ENCODE results near the gene ACADSB.

ACADSB gene

GRCh38 chr10:122988501-122988900, 20.3 kb upstream of the ACADSB start:
- H3K4me1 ChIP-seq (ENCODE audit: control insufficient read depth, insufficient read depth, low read length) = no peaks in the 10 kb centered on the region
- H3K9me3 ChIP-seq (ENCODE audit: control insufficient read depth, insufficient read depth, low read length) = no peaks in the 10 kb centered on the region
- no peak overlapping the region for H3K9ac ChIP-seq (ENCODE audit: low read depth, low read length)
- no peaks in the 10 kb centered on the region for H3K27me3 ChIP-seq (ENCODE audit: control insufficient read depth, insufficient read depth, low read length)
- no peak overlapping the region for H3K4me3 ChIP-seq (ENCODE audit: low read depth, low read length)
- H3K36me3 ChIP-seq (ENCODE audit: control insufficient read depth, insufficient read depth, low read length) = no peaks in the 10 kb centered on the region

GRCh38 chr10:122990278-122990677, 18.5 kb upstream of the ACADSB start:
- no peaks in the 10 kb centered on the region for H3K27me3 ChIP-seq (ENCODE audit: control insufficient read depth, insufficient read depth, low read length)
- H3K4me1 ChIP-seq (ENCODE audit: control insufficient read depth, insufficient read depth, low read length) = no peaks in the 10 kb centered on the region
- H3K4me3 ChIP-seq (ENCODE audit: low read depth, low read length) = no peak overlapping the region
- no peaks in the 10 kb centered on the region for H3K9me3 ChIP-seq (ENCODE audit: control insufficient read depth, insufficient read depth, low read length)
- H3K36me3 ChIP-seq (ENCODE audit: control insufficient read depth, insufficient read depth, low read length) = no peaks in the 10 kb centered on the region
- H3K9ac ChIP-seq (ENCODE audit: low read depth, low read length) = no peak overlapping the region

- no peaks in the 10 kb centered on the region for H3K36me3 ChIP-seq (ENCODE audit: control insufficient read depth, insufficient read depth, low read length)
- H3K4me3 ChIP-seq (ENCODE audit: low read depth, low read length) = no peak overlapping the region
- no peaks in the 10 kb centered on the region for H3K27me3 ChIP-seq (ENCODE audit: control insufficient read depth, insufficient read depth, low read length)
- no peaks in the 10 kb centered on the region for H3K4me1 ChIP-seq (ENCODE audit: control insufficient read depth, insufficient read depth, low read length)
- no peaks in the 10 kb centered on the region for H3K9me3 ChIP-seq (ENCODE audit: control insufficient read depth, insufficient read depth, low read length)
- no peak overlapping the region for H3K9ac ChIP-seq (ENCODE audit: low read depth, low read length)
Observed at GRCh38 chr10:122992031-122992585, 16.7 kb upstream of the ACADSB start.

- Histone ChIP-seq H3K36me3 (ENCODE audit: control insufficient read depth, insufficient read depth, low read length) (no peaks in the 10 kb centered on the region), H3K4me1 (ENCODE audit: control insufficient read depth, insufficient read depth, low read length) (no peaks in the 10 kb centered on the region), H3K4me3 (ENCODE audit: low read depth, low read length) (no peak overlapping the region), H3K9ac (ENCODE audit: low read depth, low read length) (no peak overlapping the region), H3K9me3 (ENCODE audit: control insufficient read depth, insufficient read depth, low read length) (no peaks in the 10 kb centered on the region), H3K27me3 (ENCODE audit: control insufficient read depth, insufficient read depth, low read length) (no peaks in the 10 kb centered on the region)
Observed at GRCh38 chr10:122993797-122994336, 14.9 kb upstream of the ACADSB start.

- Histone ChIP-seq H3K4me1 (ENCODE audit: control insufficient read depth, insufficient read depth, low read length) (peaks cover 5% of the 10 kb centered on the region), H3K9ac (ENCODE audit: low read depth, low read length) (no peak overlapping the region), H3K9me3 (ENCODE audit: control insufficient read depth, insufficient read depth, low read length) (no peaks in the 10 kb centered on the region), H3K27me3 (ENCODE audit: control insufficient read depth, insufficient read depth, low read length) (no peaks in the 10 kb centered on the region), H3K4me3 (ENCODE audit: low read depth, low read length) (no peak overlapping the region), H3K36me3 (ENCODE audit: control insufficient read depth, insufficient read depth, low read length) (no peaks in the 10 kb centered on the region)
Observed at GRCh38 chr10:122995936-122996335, 12.9 kb upstream of the ACADSB start.

GRCh38 chr10:122997864-122998263, 10.9 kb upstream of the ACADSB start:
- Histone ChIP-seq H3K4me1 (ENCODE audit: control insufficient read depth, insufficient read depth, low read length) (peaks cover 5% of the 10 kb centered on the region), H3K27me3 (ENCODE audit: control insufficient read depth, insufficient read depth, low read length) (no peaks in the 10 kb centered on the region), H3K4me3 (ENCODE audit: low read depth, low read length) (no peak overlapping the region), H3K9ac (ENCODE audit: low read depth, low read length) (no peak overlapping the region), H3K9me3 (ENCODE audit: control insufficient read depth, insufficient read depth, low read length) (no peaks in the 10 kb centered on the region), H3K36me3 (ENCODE audit: control insufficient read depth, insufficient read depth, low read length) (no peaks in the 10 kb centered on the region)

GRCh38 chr10:122998360-122998917, 10.4 kb upstream of the ACADSB start:
- H3K4me1 ChIP-seq (ENCODE audit: control insufficient read depth, insufficient read depth, low read length) = peaks cover 5% of the 10 kb centered on the region
- no peak overlapping the region for H3K9ac ChIP-seq (ENCODE audit: low read depth, low read length)
- H3K36me3 ChIP-seq (ENCODE audit: control insufficient read depth, insufficient read depth, low read length) = no peaks in the 10 kb centered on the region
- H3K27me3 ChIP-seq (ENCODE audit: control insufficient read depth, insufficient read depth, low read length) = no peaks in the 10 kb centered on the region
- H3K4me3 ChIP-seq (ENCODE audit: low read depth, low read length) = no peak overlapping the region
- H3K9me3 ChIP-seq (ENCODE audit: control insufficient read depth, insufficient read depth, low read length) = no peaks in the 10 kb centered on the region

GRCh38 chr10:122998934-122999333, 9.9 kb upstream of the ACADSB start:
- Histone ChIP-seq H3K9me3 (ENCODE audit: control insufficient read depth, insufficient read depth, low read length) (no peaks in the 10 kb centered on the region), H3K36me3 (ENCODE audit: control insufficient read depth, insufficient read depth, low read length) (no peaks in the 10 kb centered on the region), H3K4me1 (ENCODE audit: control insufficient read depth, insufficient read depth, low read length) (peaks cover 5% of the 10 kb centered on the region), H3K27me3 (ENCODE audit: control insufficient read depth, insufficient read depth, low read length) (no peaks in the 10 kb centered on the region), H3K4me3 (ENCODE audit: low read depth, low read length) (no peak overlapping the region), H3K9ac (ENCODE audit: low read depth, low read length) (no peak overlapping the region)

GRCh38 chr10:122999347-122999746, 9.5 kb upstream of the ACADSB start:
- no peak overlapping the region for H3K4me3 ChIP-seq (ENCODE audit: low read depth, low read length)
- no peak overlapping the region for H3K9ac ChIP-seq (ENCODE audit: low read depth, low read length)
- no peaks in the 10 kb centered on the region for H3K27me3 ChIP-seq (ENCODE audit: control insufficient read depth, insufficient read depth, low read length)
- H3K4me1 ChIP-seq (ENCODE audit: control insufficient read depth, insufficient read depth, low read length) = peaks cover 5% of the 10 kb centered on the region
- no peaks in the 10 kb centered on the region for H3K36me3 ChIP-seq (ENCODE audit: control insufficient read depth, insufficient read depth, low read length)
- H3K9me3 ChIP-seq (ENCODE audit: control insufficient read depth, insufficient read depth, low read length) = no peaks in the 10 kb centered on the region

- Histone ChIP-seq H3K27me3 (ENCODE audit: control insufficient read depth, insufficient read depth, low read length) (no peaks in the 10 kb centered on the region), H3K9ac (ENCODE audit: low read depth, low read length) (no peak overlapping the region), H3K9me3 (ENCODE audit: control insufficient read depth, insufficient read depth, low read length) (no peaks in the 10 kb centered on the region), H3K36me3 (ENCODE audit: control insufficient read depth, insufficient read depth, low read length) (no peaks in the 10 kb centered on the region), H3K4me3 (ENCODE audit: low read depth, low read length) (no peak overlapping the region), H3K4me1 (ENCODE audit: control insufficient read depth, insufficient read depth, low read length) (peaks cover 5% of the 10 kb centered on the region)
Observed at GRCh38 chr10:123000155-123000554, 8.7 kb upstream of the ACADSB start.

GRCh38 chr10:123001370-123001769, 7.4 kb upstream of the ACADSB start:
- H3K9me3 ChIP-seq (ENCODE audit: control insufficient read depth, insufficient read depth, low read length) = no peaks in the 10 kb centered on the region
- H3K4me3 ChIP-seq (ENCODE audit: low read depth, low read length) = no peak overlapping the region
- no peak overlapping the region for H3K9ac ChIP-seq (ENCODE audit: low read depth, low read length)
- no peaks in the 10 kb centered on the region for H3K36me3 ChIP-seq (ENCODE audit: control insufficient read depth, insufficient read depth, low read length)
- H3K4me1 ChIP-seq (ENCODE audit: control insufficient read depth, insufficient read depth, low read length) = peaks cover 5% of the 10 kb centered on the region
- H3K27me3 ChIP-seq (ENCODE audit: control insufficient read depth, insufficient read depth, low read length) = no peaks in the 10 kb centered on the region

GRCh38 chr10:123004298-123004697, 4.5 kb upstream of the ACADSB start:
- H3K4me3 ChIP-seq (ENCODE audit: low read depth, low read length) = no peak overlapping the region
- H3K36me3 ChIP-seq (ENCODE audit: control insufficient read depth, insufficient read depth, low read length) = no peaks in the 10 kb centered on the region
- no peak overlapping the region for H3K9ac ChIP-seq (ENCODE audit: low read depth, low read length)
- no peaks in the 10 kb centered on the region for H3K9me3 ChIP-seq (ENCODE audit: control insufficient read depth, insufficient read depth, low read length)
- peaks cover 5% of the 10 kb centered on the region for H3K4me1 ChIP-seq (ENCODE audit: control insufficient read depth, insufficient read depth, low read length)
- peaks cover 2% of the 10 kb centered on the region for H3K27me3 ChIP-seq (ENCODE audit: control insufficient read depth, insufficient read depth, low read length)
